PC-9 (cell line): ENCODE results near the gene RHOD. TPM values are rescaled to one million over a fixed set of nuclear protein-coding genes. Genes with fewer than 3 reads are reported as not detected.
A peak's percentile ranks its signal among the peaks of the same experiment; 100 is the strongest.

Experiments used
- BruUV-seq: library from RNA; stranded (reverse); fragments of 400-500 nt; replicated peaks from 2 replicates; lab custom pipeline; 2021; lab: Mats Ljungman, UMichigan
- CTCF ChIA-PET: fragments of 300-600 bp; sonication (Branson Sonifier 250); formaldehyde crosslinking; loops from one replicate; lab custom pipeline; 2022; ENCODE audit warnings: antibody characterized with exemption; lab: Charles Lee
- POLR2A ChIA-PET: fragments of 300-600 bp; sonication (Branson Sonifier 250); formaldehyde crosslinking; loops from one replicate; lab custom pipeline; 2022; ENCODE audit warnings: antibody characterized with exemption; ENCODE audit not compliant: unreplicated experiment; lab: Charles Lee
- DNase-seq, 2 experiments: peaks; one replicate each; pipeline versions ENCODE4 v3.0.0 to v3.0.0-alpha.2; 2015 to 2022; ENCODE audit warnings: mixed read lengths in 1 of 2
- H2AFZ ChIP-seq: fragments of 200-600 bp; sonication (generic); 2 replicates; pipeline ENCODE4 v1.8.1; 2017; ENCODE audit warnings: antibody characterized with exemption
- H3F3A ChIP-seq: fragments of 200-600 bp; sonication (generic); 2 replicates; pipeline ENCODE4 v1.8.1; 2017; ENCODE audit warnings: antibody characterized with exemption, mild to moderate bottlenecking, low read depth; ENCODE audit not compliant: insufficient read depth
- H3K27ac ChIP-seq: fragments of 200-600 bp; sonication (generic); 2 replicates; pipeline ENCODE4 v1.6.1; 2016; ENCODE audit warnings: mixed run types
- H3K27me3 ChIP-seq: fragments of 200-600 bp; sonication (generic); 2 replicates; pipeline ENCODE4 v1.6.1; 2016; ENCODE audit warnings: low read depth, mixed run types; ENCODE audit not compliant: insufficient read depth
- H3K36me3 ChIP-seq: fragments of 200-600 bp; sonication (generic); 2 replicates; pipeline ENCODE4 v1.6.1; 2016; ENCODE audit warnings: low read depth, mixed run types
- H3K4me1 ChIP-seq: fragments of 200-600 bp; sonication (generic); replicated peaks from 2 replicates; pipeline ENCODE4 v1.6.1; 2016; ENCODE audit warnings: mixed run types; ENCODE audit not compliant: insufficient read depth
- H3K4me2 ChIP-seq: fragments of 200-600 bp; sonication (generic); 2 replicates; pipeline ENCODE4 v1.6.1; 2017; ENCODE audit warnings: mixed run types
- H3K4me3 ChIP-seq: fragments of 200-600 bp; sonication (generic); 2 replicates; pipeline ENCODE4 v1.6.1; 2016; ENCODE audit warnings: mixed run types
- H3K79me2 ChIP-seq: fragments of 200-600 bp; sonication (generic); 2 replicates; pipeline ENCODE4 v1.6.1; 2017; ENCODE audit warnings: low read depth, mixed run types
- H3K9me2 ChIP-seq: fragments of 200-600 bp; sonication (generic); 2 replicates; pipeline ENCODE4 v1.8.1; 2017; ENCODE audit warnings: mild to moderate bottlenecking; ENCODE audit not compliant: insufficient read depth
- H3K9me3 ChIP-seq: fragments of 200-600 bp; sonication (generic); 2 replicates; pipeline ENCODE4 v1.8.1; 2016; ENCODE audit warnings: low read depth; ENCODE audit not compliant: insufficient read depth
- H4K20me1 ChIP-seq: fragments of 200-600 bp; sonication (generic); 2 replicates; pipeline ENCODE4 v1.8.1; 2017; ENCODE audit not compliant: insufficient read depth
- CTCF ChIP-seq: fragments of 200-600 bp; sonication (generic); conservative IDR thresholded peaks from 2 replicates; pipeline ENCODE4 v1.6.1; 2017; ENCODE audit warnings: mixed run types, antibody characterized with exemption, mild to moderate bottlenecking, moderate library complexity
- EZH2 ChIP-seq: fragments of 200-600 bp; sonication (generic); IDR thresholded peaks from 2 replicates; pipeline ENCODE4 v1.8.0; 2017; ENCODE audit warnings: antibody characterized with exemption, low read depth
- intact Hi-C: fragments of 100-400 bp; cut with micrococcal nuclease; formaldehyde crosslinking; loops from one replicate; pipeline ENCODE4 v1.10.0; 2022; ENCODE audit not compliant: unreplicated experiment
- total RNA-seq: library from RNA; stranded (reverse); gene quantifications from 2 replicates; pipeline ENCODE4 v1.2.3, GENCODE V29; 2021

RHOD gene
- total RNA-seq, 1 experiment from 2014 or later = 127 TPM

- H3K9me3 ChIP-seq = no peaks in the 10 kb centered on the region
- peaks cover 8% of the 10 kb centered on the region for H3K36me3 ChIP-seq
- no peaks in the 10 kb centered on the region for H3K9me2 ChIP-seq
- H3K27ac ChIP-seq = peak overlapping the region; percentile 62
- TF ChIP-seq EZH2 = no peak
- TF ChIP-seq CTCF = no peak
- peak overlapping the region; percentile 92 for H3K4me2 ChIP-seq
- H3K79me2 ChIP-seq = peaks cover 55% of the 10 kb centered on the region
- H2AFZ ChIP-seq = peak overlapping the region; percentile 85
- no peaks in the 10 kb centered on the region for H3K27me3 ChIP-seq
- H3K4me3 ChIP-seq = peak overlapping the region; percentile 83
- BruUV-seq = TSS peak; percentile 58
- H3K4me1 ChIP-seq = peaks cover 13% of the 10 kb centered on the region
- peak in 1 of 2 experiments; percentile 29 for DNase-seq
- H3F3A ChIP-seq = peaks cover 43% of the 10 kb centered on the region
- ChIA-PET POLR2A (interaction anchor here (0.5 to 1.0 kb wide), 8 partner anchors 29 to 270 kb away, joined by 4 to 13 read pairs (median 6); no protein-coding TSS in a partner anchor), CTCF (interaction anchor here (0.6 kb wide), 6 partner anchors 38 to 502 kb away, joined by 3 to 6 read pairs (median 4); no protein-coding TSS in a partner anchor)
- H4K20me1 ChIP-seq = peaks cover 19% of the 10 kb centered on the region
- intact Hi-C loops = loop anchor here (2.0 to 5.0 kb wide), 3 partner anchors 37 to 123 kb away; no protein-coding TSS in a partner anchor
Measured at GRCh38 chr11:67119585-67120391, 63.1 kb downstream of the RHOD start.

GRCh38 chr11:67120456-67120855, 63.8 kb downstream of the RHOD start:
- CTCF ChIA-PET = no interaction called here

More at GRCh38 chr11:67120456-67120855, 63.8 kb downstream of the RHOD start:
- Histone ChIP-seq H3K36me3 (peaks cover 12% of the 10 kb centered on the region), H3K9me3 (no peaks in the 10 kb centered on the region), H4K20me1 (peaks cover 24% of the 10 kb centered on the region), H3K27ac (peak overlapping the region; percentile 61), H3K4me2 (peak overlapping the region; percentile 92), H3K79me2 (peaks cover 62% of the 10 kb centered on the region), H3K27me3 (no peaks in the 10 kb centered on the region), H2AFZ (peak overlapping the region; percentile 85), H3K9me2 (no peaks in the 10 kb centered on the region), H3F3A (peaks cover 42% of the 10 kb centered on the region), H3K4me1 (peaks cover 13% of the 10 kb centered on the region), H3K4me3 (peak overlapping the region; percentile 83)
- POLR2A ChIA-PET = no interaction called here
- intact Hi-C loops = loop anchor here (5.0 kb wide), 1 partner anchor 122 kb away; no protein-coding TSS in a partner anchor
- DNase-seq = no peak
- TF ChIP-seq CTCF (no peak), EZH2 (no peak)
- no TSS peak for BruUV-seq
